HG02852 (cell line): Measurements from ENCODE around the gene TFF2.

Source experiments
- ATAC-seq: cut with Tn5 transposase; IDR thresholded peaks from one replicate; pipeline ENCODE4 v1.9.1; 2021; ENCODE audit warnings: mild to moderate bottlenecking, moderate library complexity; ENCODE audit not compliant: unreplicated experiment

TFF2 gene

GRCh38 chr21:42366292-42367010, 15.7 kb upstream of the TFF2 start, which contains the start of gene TFF1:
Gene TFF1 (minus strand): TSS chr21:42366535. CDS start chr21:42366495, 40 bp downstream.
- no peak for ATAC-seq

DNA sequence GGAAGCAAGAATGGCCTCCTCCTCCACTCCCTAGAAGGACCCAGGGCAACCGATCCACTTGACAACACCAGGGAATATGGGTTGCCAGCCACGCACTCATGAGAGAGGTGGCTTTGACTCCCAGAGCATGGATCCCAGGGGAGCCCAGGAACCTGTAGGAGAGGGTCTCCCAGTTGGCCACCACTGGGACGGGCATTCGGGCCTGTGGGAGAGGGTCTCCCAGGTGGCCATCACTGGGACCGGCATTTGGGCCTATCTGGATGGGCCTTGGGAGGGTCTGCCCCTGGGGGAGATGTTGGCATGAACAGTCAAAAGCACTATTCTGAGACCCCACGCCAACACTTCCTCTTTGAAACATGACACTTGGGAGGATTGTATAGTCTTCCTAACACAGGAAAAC, 15.0 kb upstream of the TFF2 start:
- no peak for ATAC-seq

- no peak for ATAC-seq
These were observed 13.6 kb upstream of the TFF2 start for GRCh38 chr21:42364304-42364865.

DNA sequence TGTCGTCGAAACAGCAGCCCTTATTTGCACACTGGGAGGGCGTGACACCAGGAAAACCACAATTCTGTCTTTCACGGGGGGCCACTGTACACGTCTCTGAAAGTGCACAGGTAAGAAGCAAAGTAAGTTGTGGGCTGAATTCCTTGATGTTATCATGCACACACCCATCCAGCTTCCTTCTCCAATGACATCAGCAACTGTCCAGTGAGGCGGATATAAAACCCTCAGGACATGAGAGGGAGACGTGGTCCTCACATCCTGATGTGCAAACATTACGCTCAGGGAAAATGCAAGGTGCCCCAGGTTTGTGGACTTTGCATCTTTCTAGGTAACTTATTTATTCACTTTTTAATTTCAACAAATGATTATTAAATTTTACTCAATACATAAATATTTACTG, 12.5 kb upstream of the TFF2 start:
- no peak for ATAC-seq

- ATAC-seq: no peak
These were observed 11.9 kb upstream of the TFF2 start for GRCh38 chr21:42362700-42363099.

GRCh38 chr21:42362198-42362597, 11.4 kb upstream of the TFF2 start:
- no peak for ATAC-seq

DNA sequence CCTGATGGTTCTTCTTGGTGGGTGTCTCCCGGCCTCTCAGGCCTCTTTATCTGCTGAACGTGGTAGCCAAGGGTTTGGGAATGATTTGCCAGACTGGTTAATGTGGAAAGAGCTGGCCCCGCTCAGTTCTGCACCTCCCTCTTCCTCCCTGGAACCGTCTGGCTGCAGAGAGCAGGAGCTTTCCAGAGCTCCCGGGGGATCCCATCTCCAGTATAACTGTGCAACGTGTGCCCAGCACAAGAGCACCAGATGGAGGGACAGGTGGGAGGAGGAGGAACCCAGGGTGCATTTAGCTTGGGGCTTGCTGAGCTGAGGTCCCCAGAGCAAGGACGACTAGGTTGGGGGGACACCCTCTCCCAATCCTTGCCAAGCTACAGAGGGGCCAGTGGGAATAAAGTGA, 10.5 kb upstream of the TFF2 start:
- no peak for ATAC-seq

GRCh38 chr21:42360317-42360716, 9.5 kb upstream of the TFF2 start:
- ATAC-seq: no peak

GRCh38 chr21:42358937-42359336, 8.1 kb upstream of the TFF2 start:
- ATAC-seq: no peak

DNA sequence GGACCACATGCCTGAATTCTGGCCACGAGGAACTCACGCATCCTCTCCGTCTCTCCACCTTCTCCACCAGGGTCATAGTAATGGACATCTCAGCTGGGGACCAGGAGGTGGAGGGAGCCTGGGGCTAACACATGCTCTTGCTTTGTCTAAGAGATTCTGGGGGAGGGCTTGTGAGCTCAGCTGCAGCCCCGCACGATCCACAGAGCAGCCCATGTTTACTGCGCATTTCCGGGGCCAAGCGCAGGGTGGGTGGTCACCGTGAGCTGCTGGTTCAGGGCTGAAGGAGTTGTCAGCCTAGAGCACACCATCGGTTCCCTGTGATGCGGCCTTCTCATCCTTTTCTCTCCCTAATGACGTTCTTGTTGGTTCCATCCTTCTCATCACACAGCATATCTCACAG, 7.5 kb upstream of the TFF2 start:
- no peak for ATAC-seq

DNA sequence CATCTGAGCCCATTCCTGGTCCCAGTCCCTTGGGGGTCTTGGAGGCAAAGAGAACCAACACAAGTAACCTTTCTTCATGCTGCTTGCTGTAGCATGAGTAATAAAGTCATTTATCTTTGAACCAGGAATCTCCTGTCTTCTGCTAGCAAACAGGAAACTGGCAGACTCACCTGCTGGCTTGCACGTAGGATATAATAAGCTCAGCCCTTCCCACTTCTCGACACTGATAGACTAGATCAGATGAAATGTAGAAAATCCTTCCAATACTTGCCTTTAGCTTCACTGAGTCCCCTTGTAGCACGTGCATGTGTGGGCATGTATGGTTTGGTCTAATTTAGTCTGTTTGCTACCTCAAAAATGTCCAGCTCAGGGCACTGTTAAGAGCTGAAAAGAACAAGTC, 6.5 kb upstream of the TFF2 start:
- ATAC-seq: no peak

DNA sequence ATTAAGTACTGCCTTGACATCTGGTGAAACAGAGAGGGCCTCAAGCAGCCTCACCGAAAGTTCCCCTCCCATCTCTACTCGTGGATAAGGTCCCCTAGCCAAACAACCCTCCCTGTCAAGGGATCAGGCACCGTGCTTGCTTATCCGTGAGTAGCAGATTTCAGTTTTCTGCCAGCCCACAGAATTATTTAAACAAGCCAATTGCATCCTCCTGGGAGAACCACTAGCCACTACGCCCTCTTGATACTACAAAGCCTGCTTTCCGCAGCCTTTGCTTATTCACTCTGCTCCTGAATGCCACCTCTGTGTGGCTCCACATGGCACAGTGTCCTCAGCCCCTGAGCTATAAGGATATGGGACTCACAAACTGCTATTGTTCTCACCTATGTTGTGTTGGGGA, 5.9 kb upstream of the TFF2 start:
- no peak for ATAC-seq

GRCh38 chr21:42356046-42356445, 5.3 kb upstream of the TFF2 start:
- ATAC-seq: no peak

DNA sequence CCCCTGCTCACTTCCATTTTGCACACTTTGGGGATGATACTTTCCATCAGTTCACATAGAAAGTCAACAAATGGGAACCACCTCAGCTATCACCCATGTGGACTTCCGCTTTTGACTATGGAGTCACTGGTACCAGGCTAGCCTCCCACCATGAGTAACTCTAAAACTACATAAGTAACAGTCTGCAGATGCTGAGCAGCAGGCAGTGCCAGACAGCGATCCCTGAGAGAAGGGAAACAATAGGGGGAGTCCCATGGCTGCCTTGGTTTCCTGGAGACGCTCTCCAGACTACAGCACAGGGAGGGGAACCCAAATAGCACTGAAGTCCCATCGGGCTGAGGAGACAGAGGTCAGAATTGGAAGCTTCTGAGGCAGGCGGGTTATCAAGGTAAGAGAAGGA, 2.8 kb upstream of the TFF2 start:
- no peak for ATAC-seq

GRCh38 chr21:42352441-42353095, 1.8 kb upstream of the TFF2 start:
- ATAC-seq: no peak

DNA sequence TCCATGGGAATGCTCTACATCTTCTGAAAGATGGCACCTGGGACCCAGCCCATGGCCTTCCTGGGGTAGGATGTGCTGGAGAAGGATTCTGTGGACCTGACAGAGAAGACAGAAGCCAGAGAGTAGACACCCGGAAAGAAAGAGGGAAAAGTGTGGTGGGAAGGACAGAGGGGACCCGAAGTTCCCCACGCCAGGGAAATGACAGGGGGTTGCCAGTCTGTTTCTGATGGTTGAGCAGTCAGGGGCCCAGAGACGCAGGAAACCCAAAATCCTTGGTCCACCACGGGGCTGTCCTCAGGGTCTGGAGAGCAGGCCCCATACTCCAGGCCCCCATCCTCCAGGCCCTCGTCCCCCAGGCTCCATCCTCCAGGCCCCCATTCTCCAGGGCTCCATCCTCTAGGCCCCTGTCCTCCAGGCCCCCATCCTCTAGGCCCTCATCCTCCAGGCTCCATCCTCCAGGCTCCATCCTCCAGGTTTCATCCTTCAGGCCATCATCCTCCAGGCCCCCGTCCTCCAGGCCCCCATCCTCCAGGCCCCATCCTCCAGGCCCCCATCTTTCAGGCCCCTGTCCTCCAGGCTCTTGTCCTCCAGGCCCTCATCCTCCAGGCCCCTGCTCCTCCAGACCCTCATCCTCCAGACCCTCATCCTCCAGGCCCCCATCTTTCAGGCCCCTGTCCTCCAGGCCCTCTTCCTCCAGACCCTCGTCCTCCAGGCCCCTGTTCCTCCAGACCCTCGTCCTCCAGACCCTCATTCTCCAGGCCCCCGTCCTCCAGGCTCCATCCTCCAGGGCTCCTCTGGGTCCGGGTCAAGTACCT, 1.0 kb upstream of the TFF2 start:
- ATAC-seq: no peak

- ATAC-seq: no peak
These were observed 380 bp downstream of the TFF2 start for GRCh38 chr21:42350318-42350910.

DNA sequence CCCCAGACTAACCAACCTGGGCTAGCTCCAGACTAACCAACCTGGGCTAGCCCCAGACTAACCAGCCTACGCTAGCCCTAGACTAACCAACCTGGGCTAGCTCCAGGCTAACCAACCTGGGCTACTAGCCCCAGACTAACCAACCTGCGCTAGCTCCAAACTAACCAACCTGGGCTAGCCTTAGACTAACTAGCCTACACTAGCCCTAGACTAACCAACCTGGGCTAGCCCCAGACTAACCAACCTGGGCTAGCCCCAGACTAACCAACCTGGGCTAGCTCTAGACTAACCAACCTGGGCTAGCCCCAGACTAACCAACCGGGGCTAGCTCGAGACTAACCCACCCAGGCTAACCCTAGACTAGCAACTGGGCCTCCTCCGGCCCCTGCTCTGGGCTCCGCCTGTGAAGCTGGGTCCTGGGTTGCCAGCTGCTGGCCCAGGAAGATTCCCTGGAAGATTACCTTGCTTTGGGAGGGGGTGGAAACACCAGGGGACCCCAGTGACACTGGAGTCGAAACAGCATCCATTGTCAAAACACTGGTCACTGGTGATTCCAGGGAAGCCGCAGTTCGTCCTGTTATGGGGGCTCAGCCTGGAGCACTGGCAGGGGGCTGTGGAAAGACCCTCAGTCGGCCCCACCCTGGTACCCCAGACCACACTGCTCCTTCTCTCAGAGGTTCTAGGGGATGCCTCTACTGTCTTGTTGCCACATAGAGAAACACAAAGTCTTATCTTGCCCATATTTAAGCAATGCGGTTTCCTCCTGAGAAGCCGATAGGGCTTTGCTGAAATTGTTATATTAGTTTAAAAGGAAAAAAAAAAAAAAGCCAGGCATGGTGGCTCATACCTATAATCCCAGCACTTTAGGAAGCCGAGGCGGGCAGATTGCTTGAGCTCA, 1.1 kb downstream of the TFF2 start:
- no peak for ATAC-seq

- ATAC-seq: no peak
These were observed 2.0 kb downstream of the TFF2 start for GRCh38 chr21:42348762-42349161.
